ENCODE data around the gene KRT73.

KRT73 gene

DNA sequence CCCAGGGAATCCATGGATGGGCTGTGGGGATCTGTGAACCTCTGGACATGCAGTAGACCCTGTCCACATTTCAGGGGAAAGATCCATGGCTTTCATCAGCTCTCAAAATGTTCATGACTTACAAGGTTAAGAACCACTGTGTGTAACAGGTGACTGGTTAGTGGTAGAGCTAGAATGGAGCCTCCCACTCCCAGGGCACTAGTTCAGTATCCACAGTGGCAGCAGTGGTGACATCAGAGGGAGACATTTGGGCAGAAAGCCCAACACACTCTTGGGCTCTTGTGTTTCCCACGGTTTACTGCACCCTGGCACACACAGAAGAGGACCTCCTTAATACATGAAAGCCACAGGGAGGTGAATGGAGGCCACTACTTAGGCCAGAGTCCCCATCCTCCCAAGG, 53.8 kb downstream of the KRT73 start:
- no peak for DNase-seq

DNA sequence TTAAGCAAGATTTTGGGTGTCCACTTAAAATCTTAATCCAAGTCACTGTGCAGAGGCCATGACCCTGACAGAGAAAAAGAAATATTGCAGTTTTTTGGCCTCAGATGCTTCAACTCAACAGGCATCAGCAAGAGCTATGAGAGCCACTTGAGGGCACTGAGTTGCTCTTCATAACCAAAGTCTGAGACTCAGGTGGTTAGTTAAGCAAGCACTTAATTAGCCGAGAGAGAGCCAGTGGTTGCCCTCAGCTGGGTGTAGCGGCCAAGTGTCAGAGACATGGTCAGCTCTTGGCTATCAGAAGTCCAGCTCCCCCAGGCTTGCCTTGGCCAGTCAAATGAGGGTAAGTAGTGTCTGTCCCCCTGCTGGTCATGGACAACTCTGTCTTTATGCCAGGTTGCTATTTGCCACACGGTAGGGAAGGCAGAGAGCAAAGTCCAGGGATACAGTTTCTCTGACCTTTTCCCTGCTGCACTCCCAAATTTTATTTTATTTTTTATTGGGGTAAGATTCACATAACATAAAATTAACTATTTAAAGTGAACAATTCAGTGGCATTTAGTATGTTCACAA, 56.4 kb downstream of the KRT73 start:
- no peak for DNase-seq

DNA sequence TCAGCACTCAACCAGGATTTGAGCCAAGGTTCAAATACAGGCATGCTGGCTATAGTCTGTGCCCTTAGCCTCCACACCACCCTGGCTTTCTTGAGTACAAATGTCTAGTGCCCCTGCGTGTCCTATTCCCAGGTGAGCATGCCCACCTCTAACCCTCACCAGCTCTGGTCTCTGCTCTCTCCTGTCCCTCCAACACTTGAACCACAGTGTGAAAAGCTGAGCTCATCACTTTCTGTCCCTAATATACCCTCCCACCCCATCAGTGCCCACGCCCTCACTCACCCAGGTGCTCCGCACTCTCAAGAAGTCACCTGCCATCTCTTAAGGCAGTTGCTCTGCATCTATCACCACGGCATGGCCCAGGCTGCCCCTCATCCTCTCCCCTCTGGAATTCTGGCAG, 58.4 kb downstream of the KRT73 start:
- no peak for DNase-seq

DNA sequence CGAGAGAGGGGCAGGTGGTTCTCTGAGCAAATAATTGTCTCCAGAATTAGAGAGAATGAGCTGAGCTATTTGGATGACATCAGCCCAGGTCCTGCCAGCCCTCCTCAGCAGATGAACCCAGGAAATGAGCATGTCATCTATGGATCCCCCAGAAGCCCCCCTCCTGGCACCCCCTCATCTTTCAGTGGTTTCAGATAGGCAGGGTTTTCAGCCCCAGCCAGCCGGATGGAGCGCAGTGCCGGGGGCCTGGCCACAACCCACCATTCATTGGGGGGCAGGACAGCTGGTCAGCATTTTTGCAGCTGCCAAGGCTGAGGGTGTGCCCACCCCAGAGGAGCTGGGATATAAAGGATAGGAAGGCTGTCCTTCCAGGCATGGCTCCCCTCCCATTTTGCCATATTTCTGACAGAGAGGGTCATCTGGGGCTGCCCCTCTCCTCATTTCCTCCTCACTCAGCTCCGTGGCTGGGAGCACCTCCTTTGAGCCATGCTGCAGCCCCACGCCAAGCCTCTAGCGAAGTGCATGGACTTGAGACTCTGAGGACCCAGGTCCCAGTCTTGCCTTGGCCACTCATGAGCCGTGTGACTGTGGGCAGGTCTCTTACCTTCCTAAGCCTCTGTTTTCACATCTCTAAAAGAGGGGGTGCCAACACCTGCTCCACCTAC, 59.4 kb downstream of the KRT73 start:
- no peak for DNase-seq

Measured in stimulated activated CD4-positive, alpha-beta T cell treated with anti-CD3 and anti-CD28 coated beads, Interleukin-1b, Interleukin-23, amount 100 ng/mL, for 48 hours (primary cell).